Stimulated activated CD8-positive, alpha-beta memory T cell treated with anti-CD3 and anti-CD28 coated beads, Interleukin-7, amount 100 ng/mL, for 48 hours (primary cell): ENCODE measurements around the gene TM9SF2.
"Not testable (repeated sequence)": the region's sequence is repeated elsewhere in the genome, so short reads cannot be mapped to it uniquely, and the experiment has no call there.

Source experiments
- DNase-seq, 2 donors: peaks; one replicate each; pipeline ENCODE4 v3.0.0-alpha.2; 2020; ENCODE audit warnings: low read depth in 1 of 2; ENCODE audit errors: extremely low read depth in 1 of 2

The TM9SF2 gene, protein sequence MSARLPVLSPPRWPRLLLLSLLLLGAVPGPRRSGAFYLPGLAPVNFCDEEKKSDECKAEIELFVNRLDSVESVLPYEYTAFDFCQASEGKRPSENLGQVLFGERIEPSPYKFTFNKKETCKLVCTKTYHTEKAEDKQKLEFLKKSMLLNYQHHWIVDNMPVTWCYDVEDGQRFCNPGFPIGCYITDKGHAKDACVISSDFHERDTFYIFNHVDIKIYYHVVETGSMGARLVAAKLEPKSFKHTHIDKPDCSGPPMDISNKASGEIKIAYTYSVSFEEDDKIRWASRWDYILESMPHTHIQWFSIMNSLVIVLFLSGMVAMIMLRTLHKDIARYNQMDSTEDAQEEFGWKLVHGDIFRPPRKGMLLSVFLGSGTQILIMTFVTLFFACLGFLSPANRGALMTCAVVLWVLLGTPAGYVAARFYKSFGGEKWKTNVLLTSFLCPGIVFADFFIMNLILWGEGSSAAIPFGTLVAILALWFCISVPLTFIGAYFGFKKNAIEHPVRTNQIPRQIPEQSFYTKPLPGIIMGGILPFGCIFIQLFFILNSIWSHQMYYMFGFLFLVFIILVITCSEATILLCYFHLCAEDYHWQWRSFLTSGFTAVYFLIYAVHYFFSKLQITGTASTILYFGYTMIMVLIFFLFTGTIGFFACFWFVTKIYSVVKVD

GRCh38 chr13:99501184-99501847 lies at the start of gene TM9SF2:
TSS of gene TM9SF2 (plus strand) at chr13:99501472. CDS start at chr13:99501607, 135 bp downstream.
- peak; percentile 90 to 93 for DNase-seq

DNA sequence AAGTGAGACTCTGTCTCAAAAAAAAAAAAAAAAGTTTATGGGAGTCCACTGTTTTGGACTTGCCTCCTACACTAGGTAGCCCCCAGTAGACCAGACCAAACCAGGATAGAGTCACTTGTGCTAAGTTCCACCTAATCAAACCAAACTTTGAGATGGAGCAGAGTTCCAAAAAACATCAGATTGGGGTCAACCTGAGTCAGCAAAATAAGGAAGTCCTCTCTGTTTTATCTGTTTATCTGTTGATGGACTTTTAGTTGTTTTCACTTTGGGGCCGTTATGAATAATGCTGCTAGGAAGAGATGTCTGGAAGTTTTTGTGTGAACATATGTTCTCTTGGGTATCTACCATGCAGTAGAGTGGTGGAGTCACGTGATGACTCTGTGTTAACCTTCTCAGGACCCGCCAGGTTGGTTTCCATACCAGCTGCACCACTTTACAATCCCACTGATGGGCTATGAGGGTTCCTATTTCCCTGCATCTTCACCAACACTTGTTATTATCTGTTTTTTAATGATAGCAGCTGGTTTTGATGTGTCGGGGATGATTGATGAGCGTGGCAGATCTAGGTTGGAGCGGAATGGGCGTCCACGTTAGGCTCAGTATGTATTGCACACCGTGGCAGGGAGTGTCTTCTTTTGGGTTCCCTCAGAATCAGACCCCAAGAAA lies 46.6 kb upstream of the TM9SF2 start:
- no peak for DNase-seq

DNA sequence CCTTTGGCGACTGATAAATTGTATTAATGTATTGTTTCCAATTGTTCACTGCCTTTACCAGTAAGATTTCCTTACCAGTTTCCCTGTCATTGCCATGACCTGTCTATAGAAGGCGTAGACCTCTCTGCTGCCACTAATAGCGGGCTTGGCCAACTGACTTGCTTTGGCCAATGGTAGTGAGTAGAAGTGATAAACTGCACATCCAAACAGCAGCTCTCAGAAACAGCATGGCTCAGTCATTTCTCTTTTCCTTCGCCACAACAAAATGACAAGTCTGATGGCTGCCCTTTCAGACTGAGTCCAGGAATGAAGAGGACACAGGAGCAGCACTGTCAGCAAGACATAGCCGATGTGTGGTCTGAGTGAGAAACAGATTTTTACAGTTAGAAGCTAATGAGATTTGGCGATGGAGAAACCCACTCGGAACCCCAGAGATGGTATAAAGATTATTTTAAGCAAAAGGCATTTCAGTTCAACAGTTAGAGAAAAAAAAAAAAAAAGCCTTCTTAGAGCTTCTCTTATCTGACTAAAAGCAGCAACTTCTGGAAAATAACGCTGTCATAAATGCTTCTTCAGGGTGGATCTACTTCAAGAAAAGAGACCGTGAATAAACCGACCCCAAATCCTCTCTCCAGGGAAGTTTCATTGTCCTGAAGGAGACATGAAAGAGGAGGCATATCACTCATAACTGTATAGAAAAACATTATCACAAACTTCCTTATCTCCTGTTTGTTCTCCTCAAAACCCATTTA lies 42.0 kb upstream of the TM9SF2 start:
- no peak for DNase-seq

DNA sequence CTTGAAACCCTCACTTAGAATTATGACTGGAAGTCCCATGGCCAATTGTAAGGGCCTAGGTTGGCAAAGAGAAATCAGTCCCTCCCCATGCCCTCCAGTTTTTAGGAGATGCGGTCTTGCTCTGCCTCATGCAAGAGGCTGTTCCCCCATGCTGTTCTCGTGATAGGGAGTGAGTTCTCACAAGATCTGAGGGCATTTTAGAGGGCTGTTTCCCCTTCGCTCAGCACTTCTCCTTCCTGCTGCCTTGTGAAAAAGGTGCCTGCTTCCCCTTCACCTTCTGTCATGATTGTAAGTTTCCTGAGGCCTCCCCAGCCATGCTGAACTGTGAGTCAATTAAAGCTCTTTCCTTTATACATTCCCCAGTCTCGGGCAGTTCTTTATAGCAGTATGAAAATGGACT lies 40.5 kb upstream of the TM9SF2 start:
- not testable (repeated sequence) for DNase-seq

DNA sequence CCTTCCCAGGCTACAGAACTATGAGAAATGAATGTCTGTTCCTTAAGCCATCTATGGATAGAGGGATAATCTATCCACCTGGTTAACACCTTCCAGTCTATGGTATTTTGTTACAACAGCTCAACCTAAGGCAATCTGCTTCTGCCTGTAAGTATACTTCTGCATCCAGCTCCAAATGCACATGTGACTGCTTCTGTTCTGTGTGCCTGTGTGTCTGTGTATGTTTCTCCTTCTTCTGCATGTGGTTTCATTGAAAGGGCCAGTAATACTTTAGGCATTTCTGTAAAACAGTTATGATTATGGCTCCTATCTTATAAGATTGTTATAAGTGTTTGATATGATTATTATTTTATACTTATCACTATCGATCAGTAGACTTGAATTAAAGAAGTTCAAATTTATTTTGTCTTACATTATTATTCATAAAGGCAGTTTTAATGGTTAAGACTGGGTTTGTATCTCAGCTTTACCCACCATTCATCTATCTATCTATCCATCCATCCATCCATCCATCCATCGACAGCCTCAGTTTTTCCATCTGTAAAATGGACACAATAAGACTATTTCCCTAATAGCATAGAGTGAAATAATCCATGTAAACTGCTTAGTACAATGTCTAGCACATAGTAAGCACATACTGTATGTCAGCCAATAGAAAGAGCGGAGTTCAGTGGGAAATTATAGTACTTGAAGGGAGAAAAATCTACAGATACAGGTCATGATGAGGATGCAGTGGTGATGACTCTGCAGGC lies 37.5 kb upstream of the TM9SF2 start:
- no peak for DNase-seq

- no peak for DNase-seq
Observed at GRCh38 chr13:99464441-99464949, 36.8 kb upstream of the TM9SF2 start.

DNA sequence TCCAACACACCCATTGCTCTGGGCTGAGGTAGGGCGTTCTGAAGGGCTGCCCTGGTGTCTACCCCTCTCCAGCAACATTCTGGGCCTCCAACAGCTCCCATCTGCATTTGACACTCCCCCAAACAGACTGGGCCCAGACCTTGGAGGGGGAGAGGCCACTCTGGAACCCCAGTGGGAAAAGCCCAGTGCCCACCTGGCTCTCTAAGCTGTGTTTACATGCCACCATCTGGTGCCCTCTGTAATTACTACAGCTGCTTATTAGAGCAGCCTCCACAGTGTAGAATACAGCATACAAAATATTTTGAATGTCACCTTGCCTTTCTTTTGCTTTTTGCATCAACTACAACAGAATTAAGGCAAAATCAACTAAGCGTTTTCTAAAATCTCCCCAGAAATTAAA lies 35.8 kb upstream of the TM9SF2 start:
- no peak for DNase-seq

DNA sequence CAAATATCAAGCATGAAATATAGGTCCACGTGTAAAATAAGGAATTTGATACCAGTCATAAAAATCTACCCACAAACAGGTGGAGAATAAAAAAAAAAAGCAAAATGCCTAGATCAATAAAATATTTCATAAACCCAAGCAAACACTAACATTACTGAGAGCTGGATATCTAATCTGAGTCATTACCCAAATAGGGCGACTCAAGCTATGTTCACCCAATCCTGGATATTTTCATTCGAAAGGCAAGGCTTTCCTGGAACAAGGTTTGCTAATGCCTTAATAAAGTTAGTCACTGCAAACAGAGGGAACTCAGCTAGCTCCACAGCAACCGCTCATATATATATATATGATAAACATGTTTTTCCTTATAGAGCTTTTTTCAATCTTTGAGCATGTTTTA lies 33.5 kb upstream of the TM9SF2 start:
- no peak for DNase-seq

DNA sequence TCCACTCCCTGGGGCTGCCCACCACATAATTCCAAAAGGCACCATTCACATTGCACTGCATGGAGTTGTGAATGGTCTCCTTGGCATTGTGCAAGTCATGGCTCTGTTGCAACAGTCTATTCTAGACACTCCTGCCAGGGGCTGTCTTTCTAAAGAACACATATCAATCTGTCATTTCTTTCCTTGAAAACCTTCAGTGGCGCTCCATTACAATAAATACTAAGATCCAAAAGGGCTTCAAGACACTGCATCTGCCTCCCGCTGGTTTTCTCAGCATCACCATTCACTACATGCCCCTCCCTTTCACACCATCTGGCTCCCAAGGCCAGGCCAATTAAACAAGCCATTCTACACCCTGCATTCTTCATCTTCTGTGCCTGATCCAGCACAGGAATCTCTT lies 32.2 kb upstream of the TM9SF2 start:
- no peak for DNase-seq

DNA sequence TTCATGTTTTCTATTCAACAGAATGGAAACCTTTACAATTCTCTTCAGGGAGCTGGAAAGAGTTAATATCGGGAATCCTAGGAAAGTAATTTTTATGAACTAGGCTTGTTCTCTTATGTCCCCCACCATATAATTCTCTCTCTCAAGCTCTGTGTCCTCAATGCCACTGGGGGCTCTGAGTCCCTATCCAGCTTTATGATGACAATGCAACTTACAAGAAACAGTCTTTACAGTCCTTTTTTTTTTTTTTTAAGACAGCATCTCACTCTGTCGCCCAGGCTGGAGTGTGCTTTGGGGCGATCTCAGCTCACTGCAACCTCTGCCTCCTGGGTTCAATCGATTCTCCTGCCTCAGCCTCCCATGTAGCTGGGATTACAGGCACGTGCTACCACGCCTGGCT lies 31.2 kb upstream of the TM9SF2 start:
- no peak for DNase-seq

DNA sequence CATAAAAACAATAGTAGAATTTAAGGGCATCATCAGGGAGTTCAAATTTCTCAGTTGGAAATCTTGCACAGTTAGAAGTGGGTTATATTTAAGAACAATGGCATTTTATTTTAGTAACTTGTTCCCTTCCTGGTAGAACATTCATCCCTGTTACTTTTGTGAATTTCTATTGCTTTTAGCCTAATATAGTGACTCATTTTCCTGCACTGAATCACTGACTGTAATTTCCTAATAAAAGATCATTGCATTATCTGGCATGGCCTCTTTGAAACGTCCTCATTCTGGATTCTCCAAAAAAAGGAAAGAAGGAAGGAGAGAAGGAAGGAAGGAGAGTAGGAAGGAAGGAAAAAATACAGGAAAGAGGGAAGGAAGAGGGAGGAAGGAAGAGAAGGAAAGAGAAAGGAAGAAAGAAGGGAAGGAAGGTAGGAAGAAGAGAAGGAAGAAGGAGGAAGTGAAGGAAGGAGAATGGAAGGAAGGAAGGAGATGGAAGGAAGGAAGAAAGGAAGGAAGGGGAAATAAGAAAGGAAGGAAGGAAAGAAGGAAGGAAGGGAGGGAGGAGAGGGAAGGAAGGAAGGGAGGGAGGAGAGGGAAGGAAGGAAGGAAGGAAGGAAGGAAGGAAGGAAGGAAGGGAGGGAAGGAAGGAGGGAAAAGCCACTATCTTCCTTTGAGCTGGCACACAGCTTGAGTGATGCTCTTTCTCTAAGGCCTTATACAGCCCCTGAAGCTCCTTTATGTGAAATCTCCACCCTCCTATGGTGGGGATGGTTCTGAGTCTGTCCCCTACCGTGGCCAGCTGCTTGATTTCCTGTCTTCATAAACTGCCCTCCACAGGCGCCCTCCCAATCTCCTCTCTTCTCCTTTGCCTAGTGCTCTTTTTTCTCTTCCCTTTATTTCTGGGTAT lies 29.8 kb upstream of the TM9SF2 start:
- no peak for DNase-seq

DNA sequence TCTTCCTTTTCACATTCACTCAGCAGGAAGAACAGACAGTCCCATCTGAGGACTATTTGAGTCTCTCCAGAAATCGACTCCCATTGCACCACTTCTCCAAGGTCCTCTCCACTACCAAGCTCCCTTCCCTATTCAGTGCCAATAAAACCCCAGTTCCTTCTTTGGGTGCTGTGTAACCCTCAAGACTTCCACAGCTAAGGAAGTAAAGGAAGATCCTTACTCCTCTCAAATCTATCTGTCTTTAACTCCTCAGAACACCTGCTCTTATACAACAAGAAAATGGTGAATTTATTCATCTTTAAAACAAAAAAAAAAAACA lies 29.2 kb upstream of the TM9SF2 start:
- no peak for DNase-seq

- no peak for DNase-seq
Observed at GRCh38 chr13:99473515-99473914, 27.8 kb upstream of the TM9SF2 start.

- no peak for DNase-seq
Observed at GRCh38 chr13:99476648-99477047, 24.6 kb upstream of the TM9SF2 start.

- DNase-seq, result no peak
Observed at GRCh38 chr13:99477493-99477892, 23.8 kb upstream of the TM9SF2 start.

DNA sequence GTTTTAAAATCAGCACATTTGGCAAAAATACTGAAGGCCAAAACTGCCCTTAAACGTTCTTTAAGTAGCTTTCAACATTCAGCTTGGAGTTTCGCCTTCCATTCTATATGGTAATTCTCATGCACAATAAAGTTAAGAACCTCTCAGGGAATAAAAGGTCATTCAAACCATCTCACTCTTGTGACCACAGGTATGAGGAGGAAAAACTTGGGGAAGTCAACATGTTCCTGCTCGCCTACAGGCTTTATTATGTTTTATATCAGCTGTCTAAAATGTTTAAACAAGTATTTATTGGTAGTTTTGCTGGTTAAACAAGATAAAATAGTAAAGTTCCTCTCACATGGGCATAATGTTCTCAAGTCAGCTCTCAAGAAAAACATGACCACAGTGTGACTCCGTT lies 19.9 kb upstream of the TM9SF2 start:
- no peak for DNase-seq

- no peak for DNase-seq
Observed at GRCh38 chr13:99484473-99484872, 16.8 kb upstream of the TM9SF2 start.

DNA sequence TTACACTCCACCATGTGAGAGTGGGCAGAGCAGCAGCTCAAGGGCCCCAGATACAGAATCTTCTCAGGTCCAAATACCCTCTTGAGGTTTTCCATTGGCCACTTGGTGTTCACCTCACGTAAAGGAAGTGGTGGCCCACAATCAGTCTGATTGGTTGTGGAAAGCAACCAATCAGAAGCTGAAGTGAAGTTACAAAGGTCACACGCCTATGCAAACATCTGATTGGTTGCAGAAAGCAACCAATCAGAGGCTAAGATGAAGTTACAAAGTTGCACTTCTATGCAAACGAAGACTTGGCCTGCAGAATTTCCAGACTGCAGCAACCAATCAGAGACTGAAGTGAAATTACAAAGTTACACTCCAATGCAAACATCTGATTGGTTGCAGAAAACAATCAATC lies 14.3 kb upstream of the TM9SF2 start:
- DNase-seq, result no peak

- no peak for DNase-seq
Observed at GRCh38 chr13:99489028-99489427, 12.2 kb upstream of the TM9SF2 start.
